NCI-H1694 (cell line): Measurements from ENCODE around the gene CPA4.

Source experiments
- DNase-seq: peaks from one replicate; lab custom pipeline; 2025; lab: John Stamatoyannopoulos, UW

Gene CPA4

GRCh38 chr7:130365088-130365487 lies 72.1 kb downstream of the CPA4 start:
- no peak for DNase-seq

- peak; percentile 99 for DNase-seq
Observed at GRCh38 chr7:130365511-130366441, 72.8 kb downstream of the CPA4 start.

GRCh38 chr7:130366564-130366963 lies 73.6 kb downstream of the CPA4 start:
- no peak for DNase-seq

GRCh38 chr7:130367088-130367755 lies 74.3 kb downstream of the CPA4 start:
- DNase-seq: no peak

DNA sequence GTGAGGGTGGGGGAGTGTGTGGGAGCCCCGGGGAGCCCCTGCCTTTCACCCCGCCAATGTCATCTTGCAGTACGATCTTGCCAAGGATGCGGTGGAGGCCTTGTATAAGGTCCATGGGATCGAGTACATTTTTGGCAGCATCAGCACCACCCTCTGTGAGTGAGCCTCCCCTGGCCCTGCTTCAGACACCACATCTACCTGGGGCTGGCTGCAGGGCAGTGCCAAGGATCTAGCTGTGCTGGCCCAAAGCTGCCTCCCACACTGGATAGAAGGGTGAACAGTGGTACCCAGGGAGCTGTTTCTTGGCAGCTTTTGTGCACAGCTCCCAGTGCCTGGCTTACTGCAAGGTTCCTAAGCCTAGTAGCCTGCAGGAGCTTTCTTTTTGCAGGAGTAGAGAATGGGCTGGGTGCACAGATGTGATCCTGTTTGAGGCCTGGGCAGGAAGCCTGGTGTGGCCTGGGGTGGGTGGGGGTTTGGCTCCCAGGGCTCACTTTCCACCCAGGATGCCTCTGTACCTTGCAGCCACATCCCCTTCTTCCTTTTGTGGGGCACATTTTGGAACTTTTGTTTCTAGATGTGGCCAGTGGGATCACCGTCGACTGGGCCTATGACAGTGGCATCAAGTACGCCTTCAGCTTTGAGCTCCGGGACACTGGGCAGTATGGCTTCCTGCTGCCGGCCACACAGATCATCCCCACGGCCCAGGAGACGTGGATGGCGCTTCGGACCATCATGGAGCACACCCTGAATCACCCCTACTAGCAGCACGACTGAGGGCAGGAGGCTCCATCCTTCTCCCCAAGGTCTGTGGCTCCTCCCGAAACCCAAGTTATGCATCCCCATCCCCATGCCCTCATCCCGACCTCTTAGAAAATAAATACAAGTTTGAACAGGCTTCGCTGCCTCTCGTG lies 75.1 kb downstream of the CPA4 start:
- no peak for DNase-seq

GRCh38 chr7:130369110-130369711 lies 76.2 kb downstream of the CPA4 start:
- DNase-seq: no peak

GRCh38 chr7:130369831-130370550 lies 77.0 kb downstream of the CPA4 start:
- DNase-seq: no peak

DNA sequence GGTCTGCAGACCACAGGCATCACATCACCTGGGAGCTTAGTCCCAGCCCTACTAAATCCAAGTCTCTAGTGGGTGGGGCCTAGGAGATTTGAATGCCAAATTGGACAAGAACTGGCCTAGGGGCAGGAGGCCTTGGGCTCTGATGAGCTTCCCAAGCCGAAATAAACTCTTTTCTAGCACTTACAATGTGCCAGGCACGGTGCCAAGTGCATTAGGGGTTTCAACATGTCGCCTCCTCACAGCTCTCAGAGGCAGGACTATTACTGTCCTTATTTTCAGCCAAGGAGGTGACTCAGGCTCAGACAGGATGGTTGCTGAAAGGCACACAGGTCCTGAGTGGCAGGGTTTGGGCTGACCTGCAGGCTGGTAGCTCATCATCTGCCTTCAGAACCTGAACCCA lies 78.1 kb downstream of the CPA4 start:
- DNase-seq: no peak

GRCh38 chr7:130372402-130373165 lies 79.6 kb downstream of the CPA4 start:
- DNase-seq: no peak
